ENCODE measurements around the gene TAS2R38.

The TAS2R38 gene

DNA sequence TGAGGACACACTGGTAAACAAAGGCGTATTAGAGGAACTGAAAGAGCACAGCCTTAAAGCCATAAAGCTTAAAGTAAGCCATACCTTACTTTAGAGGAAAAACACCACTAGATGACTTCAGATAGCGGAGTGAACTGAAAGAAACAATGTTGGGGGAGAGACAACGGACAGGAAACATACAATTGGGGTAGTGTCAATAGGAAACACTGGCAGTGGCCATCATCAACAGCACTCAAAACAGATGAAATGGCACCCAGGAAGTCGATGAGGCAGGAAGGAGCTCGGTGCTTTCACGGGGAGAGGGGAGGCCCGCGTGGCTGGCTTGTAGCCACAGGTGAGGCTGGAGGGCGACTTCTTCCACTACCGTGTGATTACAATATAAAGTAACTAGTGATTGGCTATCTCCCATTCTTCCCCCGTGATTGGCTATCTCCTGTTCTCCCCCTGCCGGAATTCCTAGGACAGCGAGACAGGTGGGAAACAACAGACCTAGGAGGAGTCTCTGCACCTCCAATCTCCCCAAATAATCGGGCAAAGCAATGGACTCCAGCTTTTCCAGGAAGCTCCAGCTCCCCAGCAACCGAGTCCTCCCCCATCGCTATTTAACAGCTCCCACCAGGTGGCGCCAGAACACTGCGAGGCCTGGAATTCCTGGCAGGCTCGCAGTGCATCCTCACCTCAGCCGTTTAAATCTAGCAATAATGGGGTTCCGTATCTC is 2.4 kb upstream of the TAS2R38 start:
- DNase-seq = peak; percentile 81

GRCh38 chr7:141974831-141975230 is 1.3 kb upstream of the TAS2R38 start:
- no peak for DNase-seq

GRCh38 chr7:141960687-141961422 is 12.7 kb downstream of the TAS2R38 start:
- no peak for DNase-seq

DNA sequence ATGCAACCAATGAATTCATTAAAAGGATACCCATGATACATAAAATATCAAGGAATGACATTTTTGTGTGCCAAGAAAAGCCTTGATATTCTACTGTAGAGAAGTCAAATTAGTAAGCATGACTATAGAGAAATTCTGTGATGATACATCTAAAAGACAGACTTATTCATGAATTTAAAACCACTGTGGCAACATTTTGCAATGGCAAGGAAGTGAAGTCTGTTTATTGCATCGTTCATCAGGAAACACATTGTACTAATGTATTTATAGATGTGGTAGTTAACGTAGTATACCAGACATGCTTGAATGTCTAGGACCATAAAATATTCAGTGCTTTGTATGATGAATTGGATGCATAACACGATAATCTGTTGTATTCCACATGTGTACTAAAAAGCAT is 17.5 kb downstream of the TAS2R38 start:
- DNase-seq = no peak

DNA sequence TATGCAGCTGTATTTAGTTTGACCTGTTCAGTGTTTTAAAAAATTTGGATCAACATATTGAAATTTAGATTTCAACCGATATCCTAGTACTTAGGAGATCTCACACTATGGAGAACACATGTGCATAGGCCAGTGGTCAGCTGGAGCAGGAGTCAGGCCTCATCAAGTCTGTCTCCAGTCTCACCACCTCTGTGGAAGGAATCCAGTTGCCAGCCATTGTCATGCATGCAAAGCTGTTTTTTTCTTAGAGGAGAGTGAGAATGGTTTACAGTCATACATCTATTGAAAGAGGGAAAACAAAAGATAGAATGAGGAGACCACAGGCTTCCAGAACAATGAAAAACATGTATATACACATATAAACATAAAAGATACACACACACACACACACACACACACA is 19.2 kb downstream of the TAS2R38 start:
- no peak for DNase-seq

DNA sequence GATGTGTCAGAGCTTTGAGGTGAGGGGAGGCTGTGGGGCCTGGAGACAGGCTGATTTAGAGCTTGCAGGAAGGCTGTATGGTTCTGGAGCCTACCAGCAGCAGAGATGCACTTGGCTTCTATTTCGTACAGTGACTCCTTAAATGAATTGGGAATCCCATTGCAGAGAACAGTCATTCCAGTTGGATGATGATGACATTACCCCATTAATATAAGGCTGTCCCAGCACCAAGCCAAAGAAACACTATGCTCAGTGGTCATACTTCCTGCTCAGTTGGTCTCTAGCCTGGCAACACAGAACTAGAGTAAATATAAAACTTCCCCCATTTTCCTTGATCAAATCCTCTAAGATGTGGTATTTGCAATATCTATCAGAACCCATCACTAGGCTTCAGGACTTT is 21.1 kb downstream of the TAS2R38 start:
- no peak for DNase-seq

DNA sequence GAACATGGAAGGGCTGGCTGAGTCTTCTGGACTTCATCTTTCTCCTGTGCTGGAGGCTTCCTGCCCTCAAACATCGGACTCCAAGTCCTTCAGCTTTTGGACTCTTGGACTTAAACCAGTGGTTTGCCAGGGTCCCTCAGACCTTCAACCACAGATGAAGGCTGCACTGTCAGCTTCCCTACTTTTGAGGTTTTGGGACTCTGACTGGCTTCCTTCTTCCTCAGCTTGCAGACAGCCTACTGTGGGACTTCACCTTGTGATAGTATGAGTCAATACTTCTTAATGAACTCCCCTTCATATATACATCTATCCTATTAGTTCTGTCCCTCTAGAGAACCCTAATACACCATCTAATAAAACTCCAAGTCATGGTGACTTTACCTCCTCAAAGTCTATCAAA is 22.8 kb downstream of the TAS2R38 start:
- DNase-seq = no peak

DNA sequence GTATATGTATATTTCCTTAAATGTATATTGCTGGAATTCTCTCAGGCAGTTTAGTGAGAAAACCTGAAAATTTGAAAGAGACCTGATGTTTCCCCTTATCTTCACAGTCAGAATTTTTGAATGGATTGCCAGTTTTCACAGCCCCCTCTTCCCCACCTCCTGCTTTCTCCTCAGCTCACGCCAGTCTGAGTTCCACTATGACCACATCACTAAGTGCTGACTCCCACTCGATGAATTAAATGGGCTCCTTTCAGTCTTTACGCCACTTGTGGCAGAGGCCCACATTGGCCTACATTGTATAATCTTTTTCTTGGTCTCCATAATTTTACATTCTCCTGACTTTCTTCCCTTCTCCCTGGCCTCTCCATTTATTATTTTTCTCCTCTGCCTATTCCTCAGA is 23.7 kb downstream of the TAS2R38 start:
- DNase-seq = no peak

GRCh38 chr7:141949451-141949850 is 24.1 kb downstream of the TAS2R38 start:
- DNase-seq = no peak

- no peak for DNase-seq
Observed at GRCh38 chr7:141949021-141949420, 24.6 kb downstream of the TAS2R38 start.

DNA sequence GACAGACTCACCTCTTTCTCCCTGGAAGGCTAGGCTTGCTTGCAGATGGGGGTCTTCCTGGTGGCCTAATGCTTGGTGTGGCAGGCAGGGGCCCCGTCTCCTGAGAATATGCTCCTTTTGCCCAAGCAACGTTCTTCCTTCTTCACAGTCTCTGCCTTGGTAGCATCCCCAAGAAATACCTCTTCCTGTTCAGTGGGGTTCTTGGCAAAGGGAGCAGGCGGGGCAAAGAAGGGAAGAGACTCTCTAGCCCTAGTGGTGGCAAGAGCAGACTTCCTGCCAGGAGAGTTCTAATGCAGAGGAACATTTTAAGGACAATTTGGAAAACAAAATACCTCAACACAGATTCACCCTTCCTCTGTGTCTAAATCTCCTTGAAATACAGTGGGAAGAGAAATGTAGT is 26.8 kb downstream of the TAS2R38 start, which contains the start of gene CLEC5A:
Gene CLEC5A (minus strand): TSS at position 179 of the 400 bp plus-strand sequence. CDS start 682 bp downstream, outside the sequence.
- DNase-seq = no peak

DNA sequence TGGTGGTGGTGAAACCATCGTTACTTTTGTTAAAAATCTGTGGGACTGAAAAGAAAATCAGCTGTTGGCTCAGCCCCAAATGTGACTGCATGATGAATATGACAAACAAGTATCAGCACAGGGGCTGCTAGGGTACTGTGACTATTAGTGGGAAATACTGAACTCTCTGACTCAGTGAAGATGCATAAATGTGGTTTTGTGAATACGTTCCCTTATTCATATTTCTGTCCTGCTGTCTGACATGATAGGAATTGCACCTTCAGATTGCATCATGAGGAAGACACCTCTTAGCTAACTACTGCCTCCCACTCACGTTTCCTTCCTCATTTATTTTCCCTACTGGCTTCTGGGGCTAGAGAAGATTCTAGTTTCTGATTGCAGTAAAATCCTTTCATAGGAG is 28.2 kb downstream of the TAS2R38 start:
- DNase-seq = no peak

DNA sequence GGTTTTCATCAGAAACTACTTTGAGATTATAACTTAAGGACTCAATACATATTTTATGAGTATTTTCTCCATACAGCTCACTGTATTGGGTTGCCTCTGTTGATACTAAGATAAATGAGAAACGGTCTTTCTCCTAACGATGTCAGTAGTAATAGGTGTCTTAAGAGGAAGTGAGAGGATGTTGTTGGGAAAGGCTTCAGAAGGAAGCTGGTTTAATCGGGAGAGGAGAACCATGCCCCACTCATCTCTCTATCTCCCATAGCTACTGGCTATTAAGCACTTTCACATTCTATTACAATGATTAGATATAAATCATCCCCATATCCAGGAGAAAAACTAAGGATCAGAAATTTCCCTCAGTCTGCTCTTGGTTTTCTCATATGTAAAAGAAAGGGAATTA is 28.8 kb downstream of the TAS2R38 start:
- DNase-seq = no peak

- no peak for DNase-seq
Observed at GRCh38 chr7:141943846-141944245, 29.7 kb downstream of the TAS2R38 start.

DNA sequence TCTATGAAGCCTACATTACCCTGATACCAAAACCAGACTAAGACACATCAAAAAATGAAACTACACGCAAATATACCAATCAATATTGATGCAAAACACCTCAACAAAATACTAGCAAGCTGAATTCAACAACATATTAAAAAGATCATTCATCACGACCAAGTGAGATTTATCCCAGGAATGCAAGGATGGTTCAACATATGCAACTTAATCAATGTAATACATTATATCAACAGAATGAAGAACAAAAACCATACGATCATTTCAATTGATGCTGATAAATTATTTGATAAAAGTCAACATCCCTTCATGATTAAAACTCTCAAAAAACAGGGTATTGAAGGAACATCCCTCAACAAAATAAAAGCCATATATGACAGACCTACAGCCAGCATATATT is 32.5 kb downstream of the TAS2R38 start:
- no peak for DNase-seq

DNA sequence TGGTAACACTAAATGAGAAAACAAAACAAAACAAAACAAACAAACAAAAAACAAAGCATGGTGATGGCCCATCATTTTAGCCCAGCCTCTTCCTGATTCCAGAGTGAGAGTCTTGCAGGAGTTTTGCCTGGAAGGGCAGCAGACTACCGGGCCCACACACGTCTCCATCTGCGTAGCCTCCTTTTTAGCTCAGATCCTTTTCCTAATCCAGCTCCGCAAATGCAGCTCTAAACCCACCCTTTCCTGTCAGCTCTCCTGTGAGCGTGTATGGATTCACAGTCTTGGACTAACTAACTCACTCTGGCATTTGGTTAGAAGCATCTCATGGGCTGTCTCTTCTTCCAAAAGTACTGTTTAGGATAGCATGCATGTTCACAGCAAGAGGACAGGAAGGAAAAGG is 43.4 kb downstream of the TAS2R38 start:
- DNase-seq = no peak

GRCh38 chr7:141928845-141929195 is 44.8 kb downstream of the TAS2R38 start:
- DNase-seq = no peak

DNA sequence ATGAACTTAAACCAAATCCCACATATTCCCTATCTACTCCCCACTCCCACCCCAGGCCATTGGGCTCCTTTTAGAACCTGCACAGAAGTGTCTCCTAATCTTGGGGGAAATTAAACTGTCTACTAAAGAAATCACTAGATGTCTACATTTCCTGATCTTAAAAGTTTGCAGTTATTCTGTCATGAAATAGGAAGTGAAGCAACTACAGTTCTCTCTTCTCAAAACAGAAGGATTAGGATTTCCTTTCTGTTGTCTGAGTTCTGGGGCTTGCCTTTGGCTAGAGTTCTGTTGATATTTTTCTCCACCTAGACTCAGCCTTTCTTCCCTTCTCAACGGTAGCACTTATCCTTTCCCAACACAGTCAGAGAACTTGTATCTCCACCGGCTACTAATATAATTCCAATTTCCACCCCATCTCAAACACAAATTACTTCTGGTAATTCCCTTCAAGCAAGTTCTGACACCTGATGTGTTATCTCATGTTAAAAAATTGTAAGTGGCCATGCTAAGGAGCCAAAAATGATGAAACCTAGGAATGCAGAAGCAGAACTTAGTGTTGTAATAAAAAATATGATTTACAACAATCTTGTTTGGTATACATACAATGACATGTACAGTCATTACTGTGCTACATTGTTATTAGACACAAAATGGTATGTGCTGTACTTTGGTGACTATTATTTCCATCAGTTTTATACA is 45.3 kb downstream of the TAS2R38 start:
- DNase-seq = no peak
